GM12874 (cell line): Measurements from ENCODE around the gene FERMT1.

Source experiments
- TF ChIP-seq, protein P1 (sequence below): IDR thresholded peaks from 2 replicates; pipeline ENCODE4 v1.5.1; 2011; ENCODE audit warnings: low read depth, mild to moderate bottlenecking, control low read depth, low read length, moderate library complexity; ENCODE audit not compliant: insufficient read depth

FERMT1 gene

DNA sequence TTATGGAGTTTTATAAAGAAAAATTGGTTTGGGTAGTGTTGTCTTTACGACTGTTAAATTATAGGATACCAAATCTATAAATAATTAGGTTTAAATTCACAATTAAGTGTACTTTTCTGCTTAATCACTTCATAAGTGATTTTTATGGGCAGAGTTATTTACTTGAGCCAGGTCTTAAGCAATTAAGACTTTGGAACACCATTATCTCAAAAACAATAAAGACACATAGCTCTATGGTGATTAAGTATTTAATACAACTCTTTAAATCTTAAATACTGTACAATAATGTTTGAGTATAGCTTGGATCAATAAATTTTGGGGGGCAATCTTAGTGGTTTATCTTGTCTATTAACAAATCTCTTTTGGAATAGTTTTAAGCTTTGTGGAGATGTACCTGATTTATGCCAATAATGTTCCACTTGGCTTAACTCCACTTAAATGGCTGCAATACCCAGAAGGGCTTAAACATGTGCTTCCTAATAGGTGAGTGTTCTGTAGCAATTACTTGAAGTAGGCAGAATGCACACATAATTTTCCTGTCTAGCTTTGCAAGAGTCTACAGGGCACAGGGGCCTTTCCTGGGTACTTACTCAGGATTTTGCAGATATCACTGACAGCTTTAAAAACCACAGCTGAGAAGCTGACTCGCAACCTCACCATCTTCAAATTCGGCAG lies 7.5 kb downstream of the FERMT1 start:
- TF ChIP-seq, protein P1, sequence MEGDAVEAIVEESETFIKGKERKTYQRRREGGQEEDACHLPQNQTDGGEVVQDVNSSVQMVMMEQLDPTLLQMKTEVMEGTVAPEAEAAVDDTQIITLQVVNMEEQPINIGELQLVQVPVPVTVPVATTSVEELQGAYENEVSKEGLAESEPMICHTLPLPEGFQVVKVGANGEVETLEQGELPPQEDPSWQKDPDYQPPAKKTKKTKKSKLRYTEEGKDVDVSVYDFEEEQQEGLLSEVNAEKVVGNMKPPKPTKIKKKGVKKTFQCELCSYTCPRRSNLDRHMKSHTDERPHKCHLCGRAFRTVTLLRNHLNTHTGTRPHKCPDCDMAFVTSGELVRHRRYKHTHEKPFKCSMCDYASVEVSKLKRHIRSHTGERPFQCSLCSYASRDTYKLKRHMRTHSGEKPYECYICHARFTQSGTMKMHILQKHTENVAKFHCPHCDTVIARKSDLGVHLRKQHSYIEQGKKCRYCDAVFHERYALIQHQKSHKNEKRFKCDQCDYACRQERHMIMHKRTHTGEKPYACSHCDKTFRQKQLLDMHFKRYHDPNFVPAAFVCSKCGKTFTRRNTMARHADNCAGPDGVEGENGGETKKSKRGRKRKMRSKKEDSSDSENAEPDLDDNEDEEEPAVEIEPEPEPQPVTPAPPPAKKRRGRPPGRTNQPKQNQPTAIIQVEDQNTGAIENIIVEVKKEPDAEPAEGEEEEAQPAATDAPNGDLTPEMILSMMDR = no peak

DNA sequence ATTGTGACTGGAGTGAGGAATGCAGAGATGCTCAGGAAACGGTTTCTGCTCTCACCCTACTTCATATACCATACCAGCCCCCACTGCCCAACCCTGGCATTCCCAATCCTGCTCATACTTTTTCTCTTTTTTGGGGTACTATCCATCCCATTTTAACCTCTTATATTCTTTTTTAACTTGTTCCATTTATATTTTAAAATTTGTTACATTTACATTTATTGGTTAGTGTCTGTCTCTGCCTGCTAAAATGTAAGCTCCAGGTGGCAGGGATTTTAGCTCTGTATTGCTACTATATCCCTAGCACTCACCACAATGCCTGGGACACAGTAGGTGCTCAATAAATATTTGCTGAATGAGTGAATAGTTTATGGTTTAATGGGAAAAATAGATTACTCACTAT lies 8.1 kb downstream of the FERMT1 start:
- TF ChIP-seq, protein P1 = no peak

DNA sequence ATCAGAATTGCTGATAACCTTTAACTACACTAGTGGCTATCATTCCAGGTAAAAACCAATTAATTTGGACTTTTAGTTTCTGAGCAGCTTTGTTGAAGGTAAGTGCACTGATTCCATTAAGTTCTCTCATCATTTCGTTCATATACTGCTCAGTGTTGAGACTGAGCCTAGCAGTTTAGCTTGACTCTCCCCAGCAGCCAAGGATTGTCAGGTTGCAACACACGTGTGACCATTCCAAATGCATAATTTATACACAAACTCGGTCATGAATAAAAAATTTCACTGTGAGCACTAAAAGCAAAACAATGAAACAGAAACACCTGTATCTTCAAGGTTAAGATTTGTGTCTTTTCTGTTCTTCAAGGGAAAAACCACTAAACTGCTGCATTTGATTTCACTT lies 8.9 kb downstream of the FERMT1 start:
- TF ChIP-seq, protein P1 = no peak

DNA sequence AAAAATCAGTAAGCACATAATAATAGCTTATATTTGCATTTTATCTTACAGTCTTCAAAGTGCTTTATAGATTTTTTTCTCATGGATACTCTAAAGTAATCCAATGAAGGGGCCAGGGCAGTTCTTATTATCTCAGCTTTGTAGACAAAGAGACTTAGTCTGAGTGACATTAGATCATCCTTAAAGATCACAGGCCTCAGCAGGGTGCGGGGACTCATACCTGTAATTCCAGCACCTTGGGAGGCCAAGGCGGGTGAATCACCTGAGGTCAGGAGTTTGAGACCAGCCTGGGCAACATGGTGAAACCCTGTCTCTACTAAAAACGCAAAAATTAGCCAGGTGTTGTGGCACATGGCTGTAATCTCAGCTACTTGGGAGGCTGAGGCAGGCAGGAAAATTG lies 14.5 kb downstream of the FERMT1 start:
- TF ChIP-seq, protein P1 = no peak

DNA sequence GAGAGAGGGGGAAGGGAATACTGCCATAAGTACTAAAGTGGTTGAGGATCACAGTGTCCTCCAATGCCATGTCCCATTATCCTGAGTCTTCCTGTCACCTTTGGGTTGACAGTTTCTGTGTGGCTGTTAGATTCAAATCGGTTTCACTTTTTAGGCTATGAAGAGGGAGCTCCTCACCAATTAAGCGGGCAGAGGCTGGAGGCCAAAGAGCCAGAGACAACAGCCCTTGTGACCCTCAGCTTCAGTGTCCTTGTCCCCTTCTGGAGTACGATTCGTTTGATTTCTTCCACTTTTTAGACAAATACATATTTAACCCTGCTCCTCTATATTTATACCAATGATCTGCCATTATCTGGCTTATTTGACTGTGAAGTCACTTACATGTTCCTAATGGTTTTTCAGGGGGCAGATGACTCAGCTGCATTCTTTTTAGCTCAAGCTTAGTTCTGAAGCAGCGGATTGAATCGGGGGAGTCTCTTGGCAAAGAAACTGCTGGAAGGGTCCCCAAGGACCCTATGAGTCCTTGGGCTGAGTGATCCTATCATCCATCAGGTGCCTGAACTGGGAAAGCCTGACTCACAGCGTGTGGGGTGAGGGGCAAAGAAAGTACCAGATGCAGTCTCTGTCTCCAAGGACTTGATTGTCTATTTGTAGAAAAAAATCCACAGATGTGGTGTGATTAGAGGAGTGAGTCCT lies 18.2 kb downstream of the FERMT1 start:
- TF ChIP-seq, protein P1 = no peak

DNA sequence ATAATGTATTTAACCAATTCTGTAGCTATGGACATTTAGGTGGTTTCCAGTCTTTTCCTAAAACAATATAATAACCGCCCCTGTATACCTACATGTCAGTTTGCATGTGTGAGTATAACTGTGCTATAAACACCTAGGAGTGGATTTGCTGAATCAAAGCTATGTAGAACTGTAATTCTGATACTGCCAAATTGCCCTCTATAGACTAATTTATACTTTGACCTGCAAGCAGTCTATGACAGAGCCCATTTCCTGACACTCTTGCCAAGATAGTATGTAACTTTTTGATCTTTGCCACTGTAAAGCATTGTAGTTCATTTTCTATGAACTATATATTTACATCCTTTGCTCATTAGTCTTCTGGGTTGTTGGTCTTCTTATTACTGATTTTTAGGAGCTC lies 19.5 kb downstream of the FERMT1 start:
- TF ChIP-seq, protein P1 = no peak

DNA sequence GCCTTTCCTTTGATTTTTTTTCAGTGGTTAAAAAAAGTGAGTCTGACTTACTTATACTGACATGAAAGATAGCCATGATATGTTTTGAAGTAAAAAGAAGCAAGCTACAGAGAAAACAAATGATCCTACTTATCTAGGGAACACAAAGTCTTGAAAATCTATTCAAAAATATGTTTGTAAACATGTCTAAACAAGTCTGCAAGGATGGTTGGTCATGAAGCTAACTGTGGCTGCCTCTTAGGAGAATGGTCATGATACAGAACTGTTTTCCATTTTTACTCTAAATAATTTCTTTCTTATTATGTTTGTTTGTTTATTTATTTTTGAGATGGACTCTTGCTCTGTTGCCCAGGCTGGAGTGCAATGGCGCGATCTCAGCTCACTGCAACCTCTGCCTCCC lies 21.5 kb downstream of the FERMT1 start:
- TF ChIP-seq, protein P1 = no peak
